Mesothelial cell of epicardium (in vitro differentiated cells): Measurements from ENCODE around the gene SCN3B. TPM values are rescaled to one million over a fixed set of nuclear protein-coding genes. Genes with fewer than 3 reads are reported as not detected.
A peak's percentile ranks its signal among the peaks of the same experiment; 100 is the strongest.

Experiments used
- DNase-seq, 2 experiments: peaks; one replicate each; pipeline ENCODE4 v3.0.0; 2021; ENCODE audit warnings: low spot score in 2 of 2; ENCODE audit not compliant: unreplicated experiment in 2 of 2
- H3K27ac Mint-ChIP-seq: 2 replicates; pipeline ENCODE4 v1.8.0; 2021; ENCODE audit warnings: mixed read lengths
- H3K27me3 Mint-ChIP-seq: 2 replicates; pipeline ENCODE4 v1.8.0; 2021; ENCODE audit warnings: low read depth, mixed read lengths
- H3K36me3 Mint-ChIP-seq: 2 replicates; pipeline ENCODE4 v1.8.0; 2021; ENCODE audit warnings: mixed read lengths
- H3K4me1 Mint-ChIP-seq: 2 replicates; pipeline ENCODE4 v1.8.0; 2021; ENCODE audit warnings: mixed read lengths
- H3K4me3 Mint-ChIP-seq: 2 replicates; pipeline ENCODE4 v1.8.0; 2021; ENCODE audit warnings: mild to moderate bottlenecking, moderate library complexity, mixed read lengths
- H3K9me3 Mint-ChIP-seq: 2 replicates; pipeline ENCODE4 v1.8.0; 2021; ENCODE audit warnings: mixed read lengths
- CTCF ChIP-seq: fragments of 200-600 bp; sonication (generic); IDR thresholded peaks from one replicate; pipeline ENCODE4 v1.5.0; 2021; ENCODE audit warnings: antibody characterized with exemption; ENCODE audit not compliant: unreplicated experiment
- total RNA-seq: library from RNA; stranded (reverse); gene quantifications from 3 replicates; pipeline ENCODE4 v1.2.1, GENCODE V29; 2021

The SCN3B gene
- total RNA-seq, 1 donor from 2014 or later, result 0.22 TPM

- H3K36me3 Mint-ChIP-seq, result no peaks in the 10 kb centered on the region
- H3K27ac Mint-ChIP-seq, result no peak overlapping the region
- H3K9me3 Mint-ChIP-seq, result no peaks in the 10 kb centered on the region
- peaks cover 20% of the 10 kb centered on the region for H3K4me1 Mint-ChIP-seq
- no peak overlapping the region for H3K4me3 Mint-ChIP-seq
- no peak for TF ChIP-seq CTCF
- no peak for DNase-seq
- H3K27me3 Mint-ChIP-seq, result peaks cover 2% of the 10 kb centered on the region
Observed at GRCh38 chr11:123581651-123582399, 72.6 kb downstream of the SCN3B start.

- peak; percentile 92 for TF ChIP-seq CTCF
- Mint-ChIP-seq H3K27me3 (peaks cover 8% of the 10 kb centered on the region), H3K4me3 (peak overlapping the region; percentile 46), H3K9me3 (no peaks in the 10 kb centered on the region), H3K4me1 (peaks cover 16% of the 10 kb centered on the region), H3K36me3 (no peaks in the 10 kb centered on the region), H3K27ac (peak overlapping the region; percentile 47)
- peak; percentile 68 to 85 for DNase-seq
Observed at GRCh38 chr11:123580557-123581275, 73.7 kb downstream of the SCN3B start.

DNA sequence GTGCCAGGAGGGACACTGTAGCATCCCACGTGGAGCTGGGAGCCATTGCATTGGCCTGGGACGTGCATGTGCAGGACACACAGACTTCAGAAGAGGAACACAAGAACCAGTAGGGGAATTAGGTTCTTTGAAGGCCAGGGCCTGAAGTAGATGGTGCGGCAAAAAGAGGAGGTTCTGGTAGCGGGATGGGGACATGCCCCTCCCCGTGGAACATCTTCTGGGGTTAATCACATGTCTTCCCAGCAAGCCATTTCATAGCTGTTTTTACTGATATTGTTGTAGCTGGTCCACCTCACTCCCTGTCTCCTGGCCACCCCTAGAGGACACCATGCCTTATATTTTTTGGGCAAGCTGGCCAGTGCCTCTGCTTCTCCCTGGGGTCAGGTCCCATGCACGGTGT, 74.3 kb downstream of the SCN3B start:
- TF ChIP-seq CTCF, result no peak
- H3K9me3 Mint-ChIP-seq, result no peaks in the 10 kb centered on the region
- no peak overlapping the region for H3K4me3 Mint-ChIP-seq
- H3K36me3 Mint-ChIP-seq, result no peaks in the 10 kb centered on the region
- no peak overlapping the region for H3K27ac Mint-ChIP-seq
- peaks cover 12% of the 10 kb centered on the region for H3K4me1 Mint-ChIP-seq
- peaks cover 8% of the 10 kb centered on the region for H3K27me3 Mint-ChIP-seq
- no peak for DNase-seq

GRCh38 chr11:123579482-123579812, 75.0 kb downstream of the SCN3B start:
- Mint-ChIP-seq H3K27ac (no peak overlapping the region), H3K4me1 (peaks cover 12% of the 10 kb centered on the region), H3K27me3 (peaks cover 14% of the 10 kb centered on the region), H3K36me3 (no peaks in the 10 kb centered on the region), H3K9me3 (no peaks in the 10 kb centered on the region), H3K4me3 (no peak overlapping the region)
- TF ChIP-seq CTCF, result no peak
- DNase-seq, result no peak

Other genes with a start within 250 kb of the SCN3B start
- 8.4 to 9.0 TPM (median 9.0 TPM) in 3 replicates for gene GRAMD1B, start 224.4 kb downstream of the SCN3B start, total RNA-seq
- gene ZNF202, start 87.0 kb upstream of the SCN3B start, total RNA-seq, result 19.4 to 23.4 TPM (median 23.3 TPM) in 3 replicates
- gene OR6X1, start 99.9 kb upstream of the SCN3B start, total RNA-seq, result not detected in 3 replicates
- gene OR6M1, start 151.7 kb upstream of the SCN3B start, total RNA-seq, result not detected in 3 replicates
- not detected in 3 replicates for gene TMEM225, start 231.0 kb upstream of the SCN3B start, total RNA-seq
- 0.07 to 0.20 TPM (median 0.11 TPM) in 3 replicates for gene OR8D4, start 247.5 kb upstream of the SCN3B start, total RNA-seq